Hematopoietic multipotent progenitor cell treated with erythropoietin and hydrocortisone succinate and interleukin-3 and kit ligand, for 8 days (in vitro differentiated cells): Measurements from ENCODE around the gene MKNK1.
"Not testable (repeated sequence)": the region's sequence is repeated elsewhere in the genome, so short reads cannot be mapped to it uniquely, and the experiment has no call there.

Source experiments
- DNase-seq: peaks from one replicate; pipeline ENCODE4 v3.0.0-alpha.2; 2015

Gene MKNK1

GRCh38 chr1:46603858-46604549 is at the start of gene MKNK1:
Gene MKNK1, minus strand, starts transcription at chr1:46604268. Its CDS starts 20,941 bp downstream, at chr1:46583327.
- DNase-seq: peak; percentile 96

DNA sequence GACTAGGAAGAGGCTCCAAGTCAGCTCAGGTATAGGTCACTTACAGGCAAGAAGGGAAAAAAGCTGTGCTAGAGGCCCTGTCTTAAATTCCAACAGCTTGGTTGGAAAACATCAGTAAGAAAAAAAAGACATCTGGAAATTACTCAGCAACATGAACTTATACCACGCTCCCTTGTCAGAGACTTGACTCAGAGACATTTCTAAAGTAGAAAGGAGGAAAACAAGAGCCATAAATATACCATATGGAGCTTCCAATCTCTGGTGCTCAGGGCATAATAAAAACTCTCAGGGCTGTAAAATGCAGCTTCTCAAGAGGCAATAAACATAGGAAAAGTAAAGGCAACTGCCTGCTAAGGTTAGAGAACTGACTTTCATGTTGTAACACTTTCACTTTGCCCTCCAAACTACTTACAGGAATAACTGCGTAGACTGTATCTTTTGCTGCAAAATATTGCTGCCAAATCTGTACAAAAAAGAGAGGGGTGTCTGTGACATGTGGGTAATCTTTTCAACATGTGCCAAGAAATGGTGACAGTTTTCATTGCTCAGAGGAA is 49.4 kb upstream of the MKNK1 start:
- no peak for DNase-seq

GRCh38 chr1:46652321-46653100 is 48.4 kb upstream of the MKNK1 start:
- no peak for DNase-seq

GRCh38 chr1:46651152-46651551 is 47.1 kb upstream of the MKNK1 start:
- DNase-seq: not testable (repeated sequence)

GRCh38 chr1:46650491-46650890 is 46.4 kb upstream of the MKNK1 start:
- no peak for DNase-seq

DNA sequence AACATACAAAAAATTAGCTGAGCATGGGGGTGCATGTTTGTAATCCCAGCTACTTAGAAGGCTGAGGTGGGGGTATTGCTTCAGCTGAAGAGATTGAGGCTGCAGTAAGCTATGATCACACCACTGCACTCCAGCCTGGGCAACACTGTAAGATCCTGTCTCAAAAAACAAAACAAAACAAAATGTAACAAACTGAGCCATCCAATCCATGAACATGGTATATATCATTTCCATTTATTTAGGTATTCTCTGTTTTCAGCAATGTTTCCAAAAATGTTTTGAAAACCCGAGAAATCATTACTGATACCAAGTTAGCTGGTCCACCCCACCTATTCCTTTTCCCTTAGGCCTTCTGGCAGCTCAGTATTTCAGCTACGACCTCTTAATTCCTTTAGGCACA is 45.7 kb upstream of the MKNK1 start:
- no peak for DNase-seq

DNA sequence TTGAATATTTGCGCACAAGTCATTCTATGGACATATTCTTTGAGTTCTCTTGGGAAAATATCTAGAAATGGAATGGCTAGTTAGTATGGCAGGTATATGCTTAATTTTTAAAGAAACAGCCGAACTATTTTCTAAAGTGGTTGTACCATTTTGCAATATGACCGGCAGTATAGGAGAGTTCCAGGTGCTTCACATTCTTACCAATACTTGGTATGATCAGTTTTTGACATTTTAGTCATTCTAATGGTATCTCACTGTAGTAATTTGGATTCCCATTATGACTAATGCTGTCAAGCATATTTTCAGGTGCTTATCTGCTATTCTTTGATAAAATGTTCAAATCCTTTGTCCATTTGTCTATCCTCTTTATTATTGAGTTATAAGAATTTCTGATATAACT is 43.5 kb upstream of the MKNK1 start:
- DNase-seq: no peak

- DNase-seq: no peak
Observed at GRCh38 chr1:46646844-46647243, 42.8 kb upstream of the MKNK1 start.

- no peak for DNase-seq
Observed at GRCh38 chr1:46646331-46646730, 42.3 kb upstream of the MKNK1 start.

GRCh38 chr1:46645815-46646214 is 41.7 kb upstream of the MKNK1 start:
- DNase-seq: no peak

- no peak for DNase-seq
Observed at GRCh38 chr1:46643368-46643775, 39.3 kb upstream of the MKNK1 start.

DNA sequence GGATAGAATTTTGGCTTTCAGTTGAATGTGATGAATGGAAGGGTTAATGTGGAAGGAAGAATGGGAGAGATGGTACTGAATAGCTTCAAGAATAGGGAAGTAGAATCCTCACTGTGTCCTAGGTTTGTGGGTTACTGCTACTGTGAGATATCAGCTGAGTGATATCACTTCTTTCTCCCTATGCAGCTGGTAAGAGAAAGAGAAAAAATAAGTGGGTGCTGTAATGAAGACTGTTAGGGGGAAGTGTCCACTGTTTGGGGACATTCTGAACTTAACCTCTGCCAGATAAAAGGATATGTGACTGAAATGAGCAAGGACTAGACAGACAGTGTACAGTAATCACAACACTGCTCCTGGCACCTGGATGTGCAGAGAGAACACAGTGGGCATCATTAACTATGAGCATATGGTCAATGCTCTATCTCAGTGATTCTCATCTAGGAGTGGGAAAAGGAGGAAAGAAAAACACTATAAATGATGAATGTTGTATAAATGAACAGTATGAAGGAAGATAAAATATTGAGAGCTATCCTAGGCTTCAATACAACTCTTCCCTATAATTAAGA is 38.1 kb upstream of the MKNK1 start:
- no peak for DNase-seq

- no peak for DNase-seq
Observed at GRCh38 chr1:46639547-46639946, 35.5 kb upstream of the MKNK1 start.

DNA sequence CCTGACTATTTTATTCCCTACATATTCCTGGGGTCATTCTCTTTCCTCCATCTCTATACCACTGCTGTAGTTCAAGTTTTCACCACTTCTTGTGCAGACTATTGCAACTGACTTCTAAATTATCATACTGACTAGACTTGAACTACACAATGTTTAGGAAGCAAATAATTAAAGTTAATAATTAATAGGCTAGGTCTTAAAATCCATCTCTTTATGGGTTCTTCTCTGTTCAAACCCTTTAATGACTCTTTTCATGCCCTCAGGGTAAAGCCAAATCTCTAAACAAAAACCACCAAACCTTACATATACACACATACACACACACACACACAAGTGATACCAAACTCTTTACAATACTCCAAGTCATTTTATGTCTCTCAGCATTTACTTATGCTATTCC is 34.9 kb upstream of the MKNK1 start:
- no peak for DNase-seq

- no peak for DNase-seq
Observed at GRCh38 chr1:46637444-46638083, 33.5 kb upstream of the MKNK1 start.

DNA sequence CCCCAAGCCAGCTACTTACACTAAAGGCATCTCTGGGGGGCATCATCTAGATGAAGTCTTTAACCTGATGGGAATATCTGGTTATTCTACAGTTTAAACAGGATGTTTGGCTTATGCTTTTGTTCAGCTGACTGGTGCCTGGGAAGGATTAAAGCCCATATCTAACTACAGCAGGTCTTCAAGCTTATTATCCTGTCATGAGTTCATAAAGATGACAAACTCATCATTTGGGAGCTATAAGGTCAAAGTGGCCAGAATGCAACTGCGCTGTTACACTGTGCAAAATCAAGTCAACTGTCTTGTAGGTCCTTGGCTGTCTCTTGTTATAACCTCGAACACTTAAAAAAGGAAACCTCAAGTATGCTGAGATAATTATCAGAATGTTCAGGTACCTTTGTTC is 31.1 kb upstream of the MKNK1 start:
- DNase-seq: no peak

DNA sequence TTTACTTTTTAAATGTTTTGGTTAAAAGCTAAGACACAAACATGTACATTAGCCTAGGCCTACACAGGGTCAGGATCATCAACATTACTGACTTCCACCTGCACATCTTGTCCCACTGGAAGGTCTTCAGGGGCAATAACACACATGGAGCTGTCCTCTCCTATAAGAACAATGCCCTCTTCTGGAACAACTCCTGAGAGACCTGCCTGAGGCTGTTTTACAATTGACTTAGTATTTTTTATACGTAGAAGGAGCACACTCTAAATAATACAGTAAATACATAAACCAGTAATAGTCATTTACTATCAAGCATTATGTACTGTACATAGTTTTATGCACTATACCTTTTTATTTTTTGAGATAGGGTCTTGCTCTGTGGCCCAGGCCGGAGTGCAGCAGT is 26.7 kb upstream of the MKNK1 start:
- DNase-seq: no peak

GRCh38 chr1:46623743-46624644 is 19.9 kb upstream of the MKNK1 start:
- no peak for DNase-seq

DNA sequence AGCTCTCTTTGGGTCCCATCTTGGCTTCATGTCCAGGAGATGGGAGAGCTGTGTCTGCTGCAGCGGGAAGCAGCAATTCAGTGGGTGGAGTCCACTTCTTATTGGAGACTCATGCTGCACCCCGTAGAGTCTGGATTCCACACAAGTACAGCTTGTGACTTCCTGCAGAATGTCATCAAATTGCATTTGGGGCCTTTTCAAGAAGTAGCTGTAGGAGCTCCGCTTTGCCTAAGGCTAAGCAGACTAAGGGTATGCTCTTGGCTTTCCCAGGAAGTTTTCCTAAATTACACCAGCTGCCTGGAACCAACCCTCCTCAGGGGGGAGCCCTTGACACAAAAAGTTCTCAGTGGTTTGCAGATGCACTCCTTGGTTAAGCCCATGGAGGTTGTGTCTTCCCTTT is 18.3 kb upstream of the MKNK1 start:
- peak; percentile 59 for DNase-seq

- no peak for DNase-seq
Observed at GRCh38 chr1:46621930-46622329, 17.9 kb upstream of the MKNK1 start.

DNA sequence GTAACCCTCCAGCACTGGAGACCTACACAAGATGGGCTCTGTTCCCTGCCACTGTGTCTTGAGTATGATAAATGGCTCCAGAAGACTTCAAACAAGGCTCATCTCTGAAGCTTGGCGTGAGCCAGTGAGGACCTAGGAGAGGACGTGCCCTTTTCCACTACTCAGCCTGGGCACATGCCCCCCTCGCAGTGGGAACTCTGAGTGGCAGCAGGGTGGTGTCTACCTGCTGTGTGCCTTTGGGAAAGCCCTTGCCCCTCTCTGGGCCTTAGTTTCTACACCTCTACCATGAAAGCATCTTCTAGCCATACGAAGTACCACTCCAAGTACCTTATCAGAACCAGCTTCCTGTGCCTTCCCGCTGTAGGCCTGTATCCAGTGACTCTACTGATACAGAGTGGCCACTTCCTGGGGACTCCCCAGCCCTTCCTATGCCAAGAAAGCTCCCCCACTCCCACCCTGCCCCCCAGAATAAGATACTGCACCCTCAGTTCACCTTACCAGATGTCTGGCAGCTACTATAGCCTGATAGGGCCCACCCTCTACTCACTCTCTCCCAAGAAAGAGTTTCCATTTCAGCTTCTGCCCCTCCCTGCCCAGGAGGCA is 15.7 kb upstream of the MKNK1 start:
- DNase-seq: no peak
